NB4 (cell line): ENCODE data around the gene TARBP1.
A peak's percentile ranks its signal among the peaks of the same experiment; 100 is the strongest.

ENCODE experiments used
- DNase-seq: peaks from one replicate; pipeline ENCODE4 v3.0.0; 2010; ENCODE audit warnings: low read depth
- H3K4me3 ChIP-seq: one replicate; pipeline ENCODE4 v1.5.1; 2011; ENCODE audit warnings: mild to moderate bottlenecking, low read depth, low read length, moderate library complexity
- MAX ChIP-seq: IDR thresholded peaks from 2 replicates; pipeline ENCODE4 v1.6.1; 2011; ENCODE audit warnings: low read depth, low read length
- MYC ChIP-seq: IDR thresholded peaks from 2 replicates; pipeline ENCODE4 v1.6.1; 2011; ENCODE audit warnings: low read depth, low read length
- POLR2A ChIP-seq: IDR thresholded peaks from 2 replicates; pipeline ENCODE4 v1.6.1; 2011; ENCODE audit warnings: mild to moderate bottlenecking; ENCODE audit not compliant: insufficient read length; ENCODE audit errors: extremely low read depth
- TF ChIP-seq, protein P1 (sequence below): IDR thresholded peaks from one replicate; pipeline ENCODE4 v1.5.1; 2012; ENCODE audit warnings: low read depth, low read length

Gene TARBP1

DNA sequence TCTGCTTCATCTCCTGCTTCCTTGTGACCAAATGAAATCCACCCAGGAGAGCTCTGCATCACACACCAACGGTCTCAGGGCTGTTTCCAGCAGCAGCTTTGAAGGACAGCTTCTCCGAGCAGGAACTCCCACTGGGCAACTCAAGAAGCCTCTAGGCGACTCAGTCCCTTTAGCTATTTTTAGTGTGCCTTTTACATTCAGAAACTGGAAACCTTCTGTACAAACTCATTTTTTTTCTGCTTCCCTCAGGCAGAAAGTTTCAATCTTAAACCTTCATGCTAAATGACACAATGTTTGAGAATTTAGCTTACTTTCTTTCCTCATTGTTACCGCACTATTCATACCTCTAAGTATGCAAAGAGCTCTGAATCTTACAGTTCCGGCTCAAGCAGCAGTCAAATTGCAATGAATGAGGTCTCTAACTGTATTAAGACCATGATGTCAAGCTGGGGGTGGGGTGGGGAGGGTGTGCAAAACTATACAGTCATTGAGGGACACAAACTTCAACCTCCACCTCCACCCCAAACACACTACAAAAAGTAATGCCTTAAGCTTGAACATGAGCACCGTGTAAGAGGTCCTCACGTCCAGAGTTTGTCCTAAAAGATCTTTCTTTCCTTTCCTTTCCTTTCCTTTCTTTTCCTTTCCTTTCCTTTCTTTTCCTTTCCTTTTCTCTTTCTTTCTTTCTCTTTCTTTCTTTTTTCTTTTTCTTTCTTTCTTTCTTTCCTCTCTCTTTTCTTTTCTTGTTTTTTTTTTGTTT lies 16.4 kb upstream of the TARBP1 start:
- no peak overlapping the region for H3K4me3 ChIP-seq
- DNase-seq, result peak; percentile 44
- TF ChIP-seq POLR2A (no peak), MAX (no peak), MYC (no peak)
- TF ChIP-seq, protein P1, sequence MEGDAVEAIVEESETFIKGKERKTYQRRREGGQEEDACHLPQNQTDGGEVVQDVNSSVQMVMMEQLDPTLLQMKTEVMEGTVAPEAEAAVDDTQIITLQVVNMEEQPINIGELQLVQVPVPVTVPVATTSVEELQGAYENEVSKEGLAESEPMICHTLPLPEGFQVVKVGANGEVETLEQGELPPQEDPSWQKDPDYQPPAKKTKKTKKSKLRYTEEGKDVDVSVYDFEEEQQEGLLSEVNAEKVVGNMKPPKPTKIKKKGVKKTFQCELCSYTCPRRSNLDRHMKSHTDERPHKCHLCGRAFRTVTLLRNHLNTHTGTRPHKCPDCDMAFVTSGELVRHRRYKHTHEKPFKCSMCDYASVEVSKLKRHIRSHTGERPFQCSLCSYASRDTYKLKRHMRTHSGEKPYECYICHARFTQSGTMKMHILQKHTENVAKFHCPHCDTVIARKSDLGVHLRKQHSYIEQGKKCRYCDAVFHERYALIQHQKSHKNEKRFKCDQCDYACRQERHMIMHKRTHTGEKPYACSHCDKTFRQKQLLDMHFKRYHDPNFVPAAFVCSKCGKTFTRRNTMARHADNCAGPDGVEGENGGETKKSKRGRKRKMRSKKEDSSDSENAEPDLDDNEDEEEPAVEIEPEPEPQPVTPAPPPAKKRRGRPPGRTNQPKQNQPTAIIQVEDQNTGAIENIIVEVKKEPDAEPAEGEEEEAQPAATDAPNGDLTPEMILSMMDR, result no peak

DNA sequence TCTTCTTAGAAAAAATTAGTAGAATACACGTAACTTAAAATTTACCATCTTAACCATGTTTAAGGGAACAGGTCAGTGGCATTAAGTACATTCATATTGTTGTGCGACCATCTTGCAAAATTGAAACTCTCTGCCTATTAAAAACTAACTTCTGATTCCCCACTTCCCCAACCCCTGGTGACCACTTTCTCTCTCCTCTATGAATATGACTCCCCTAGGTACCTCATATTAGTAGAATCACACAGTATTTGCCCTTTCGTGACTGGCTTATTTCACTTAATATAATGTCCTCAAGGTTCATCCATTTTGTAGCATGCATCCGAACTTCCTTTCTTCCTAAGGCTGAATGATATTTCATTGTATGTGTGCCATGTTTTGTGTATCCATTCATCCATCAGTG lies 15.1 kb upstream of the TARBP1 start:
- TF ChIP-seq MYC (no peak), MAX (no peak)
- TF ChIP-seq, protein P1, result no peak
- no peak overlapping the region for H3K4me3 ChIP-seq
- DNase-seq, result no peak

DNA sequence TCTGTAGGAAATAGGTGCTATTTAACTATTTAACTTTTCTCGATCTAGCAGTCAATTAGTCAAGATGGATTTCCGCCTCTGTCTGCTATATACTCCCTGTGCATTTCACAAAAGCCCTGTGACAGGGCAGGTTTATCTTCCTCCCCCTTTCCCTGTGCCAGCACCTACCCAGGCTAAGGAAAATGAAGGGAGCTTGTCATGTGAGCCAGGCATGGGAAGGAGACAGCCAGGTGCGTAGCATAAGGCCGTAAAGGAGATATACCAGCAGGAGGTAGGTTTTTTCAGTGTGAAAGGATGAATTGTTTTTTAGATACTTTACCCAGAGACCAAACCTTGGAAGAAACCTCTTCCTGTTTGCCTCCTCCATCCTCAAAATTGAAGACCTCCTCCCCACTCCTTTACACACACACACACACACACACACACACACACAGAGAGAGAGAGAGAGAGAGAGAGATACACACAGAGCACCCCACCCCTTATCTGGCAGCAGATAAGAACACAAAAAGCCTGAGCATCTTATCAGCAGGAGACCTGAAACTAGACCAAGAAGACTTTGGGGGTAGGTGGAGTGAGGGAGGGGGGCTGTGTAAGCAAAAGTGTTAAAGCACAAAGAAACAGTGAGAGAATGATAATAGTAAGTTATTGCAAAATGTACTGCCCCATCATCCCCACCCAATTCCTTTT lies 12.0 kb upstream of the TARBP1 start:
- TF ChIP-seq, protein P1, result no peak
- TF ChIP-seq POLR2A, result no peak
- TF ChIP-seq MYC, result no peak
- TF ChIP-seq MAX, result no peak
- no peak overlapping the region for H3K4me3 ChIP-seq
- DNase-seq, result no peak

GRCh38 chr1:234489698-234490077 lies 10.7 kb upstream of the TARBP1 start:
- TF ChIP-seq, protein P1, result no peak
- no peak for TF ChIP-seq POLR2A
- no peak for TF ChIP-seq MYC
- TF ChIP-seq MAX, result no peak
- DNase-seq, result no peak
- H3K4me3 ChIP-seq, result no peak overlapping the region

DNA sequence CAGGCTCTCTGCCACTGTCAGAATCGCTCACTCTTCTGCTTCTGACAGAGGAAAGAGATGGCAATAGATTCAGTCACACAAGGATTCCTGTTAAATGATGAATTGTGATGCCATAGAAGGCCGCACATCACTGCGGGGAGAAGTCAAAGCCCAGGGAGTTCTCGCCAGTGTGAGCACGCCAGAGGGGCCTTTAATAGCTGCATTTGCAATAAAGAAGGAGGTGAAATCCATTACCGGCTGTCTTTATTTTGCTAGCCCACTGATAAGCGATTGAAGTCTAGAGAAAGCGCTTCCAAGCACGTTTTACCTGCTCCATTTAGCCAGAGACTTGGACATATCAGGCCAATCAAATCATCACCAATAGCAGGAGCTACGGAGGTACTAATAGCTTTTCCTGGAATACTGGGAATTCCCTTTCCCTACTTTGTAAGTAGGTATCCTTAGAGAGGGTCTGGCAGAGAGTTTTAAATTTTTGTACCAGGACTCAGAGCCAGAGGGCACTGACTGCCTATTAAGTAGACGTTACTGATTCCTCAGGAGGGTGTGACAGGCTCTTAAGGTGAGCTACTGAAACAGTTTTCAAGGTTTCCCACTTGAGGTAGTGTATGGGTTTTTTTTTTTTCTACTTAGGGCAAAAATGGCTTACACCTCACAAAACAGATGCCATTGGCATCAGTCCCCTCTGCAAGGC lies 10.2 kb upstream of the TARBP1 start:
- no peak overlapping the region for H3K4me3 ChIP-seq

More for the DNA sequence above, 10.2 kb upstream of the TARBP1 start:
- TF ChIP-seq MAX, result no peak
- TF ChIP-seq POLR2A, result no peak
- no peak for TF ChIP-seq MYC
- TF ChIP-seq, protein P1, result no peak
- no peak for DNase-seq
